Endothelial cell (in vitro differentiated cells): Measurements from ENCODE around the gene GATA1. TPM values are rescaled to one million over a fixed set of nuclear protein-coding genes. Genes with fewer than 3 reads are reported as not detected.

ENCODE experiments used
- DNase-seq: peaks from one replicate; pipeline ENCODE4 v3.0.0; 2021; ENCODE audit warnings: low spot score
- H3K27ac Mint-ChIP-seq: one replicate; pipeline ENCODE4 v1.8.0; 2021; ENCODE audit warnings: mixed read lengths, inconsistent platforms; ENCODE audit not compliant: unreplicated experiment
- H3K27me3 Mint-ChIP-seq: one replicate; pipeline ENCODE4 v1.8.0; 2021; ENCODE audit warnings: mild to moderate bottlenecking, moderate library complexity, mixed read lengths, inconsistent platforms; ENCODE audit not compliant: unreplicated experiment
- H3K36me3 Mint-ChIP-seq: one replicate; pipeline ENCODE4 v1.8.0; 2021; ENCODE audit warnings: mild to moderate bottlenecking, low read depth, mixed read lengths, inconsistent platforms; ENCODE audit not compliant: unreplicated experiment
- H3K4me1 Mint-ChIP-seq: one replicate; pipeline ENCODE4 v1.8.0; 2021; ENCODE audit warnings: mild to moderate bottlenecking, mixed read lengths, inconsistent platforms; ENCODE audit not compliant: unreplicated experiment
- H3K4me3 Mint-ChIP-seq: one replicate; pipeline ENCODE4 v1.8.0; 2021; ENCODE audit warnings: mild to moderate bottlenecking, mixed read lengths, inconsistent platforms; ENCODE audit not compliant: unreplicated experiment
- H3K9me3 Mint-ChIP-seq: one replicate; pipeline ENCODE4 v1.8.0; 2021; ENCODE audit warnings: mixed read lengths, inconsistent platforms; ENCODE audit not compliant: unreplicated experiment
- total RNA-seq: library from RNA; stranded (reverse); fragmentation: NEBNext Ultra II Directional; extraction: Animal tissue kit (Norgen Biotek cat#: 25700); gene quantifications from one replicate; pipeline ENCODE4 v1.2.1, GENCODE V29; 2021; ENCODE audit not compliant: unreplicated experiment
- TF ChIP-seq, protein P1 (sequence below): fragments of 200-600 bp; sonication (generic); IDR thresholded peaks from one replicate; pipeline ENCODE4 v1.5.0; 2021; ENCODE audit warnings: antibody characterized with exemption; ENCODE audit not compliant: unreplicated experiment

The GATA1 gene
- total RNA-seq, 1 donor from 2014 or later, result not detected

- Mint-ChIP-seq H3K36me3 (peaks cover 6% of the 10 kb centered on the region), H3K4me1 (peaks cover 13% of the 10 kb centered on the region), H3K27ac (peak within 1 kb of the TSS; percentile 48), H3K4me3 (peak within 1 kb of the TSS; percentile 92), H3K27me3 (peaks cover 14% of the 10 kb centered on the region), H3K9me3 (no peaks in the 10 kb centered on the region)
- TF ChIP-seq, protein P1, sequence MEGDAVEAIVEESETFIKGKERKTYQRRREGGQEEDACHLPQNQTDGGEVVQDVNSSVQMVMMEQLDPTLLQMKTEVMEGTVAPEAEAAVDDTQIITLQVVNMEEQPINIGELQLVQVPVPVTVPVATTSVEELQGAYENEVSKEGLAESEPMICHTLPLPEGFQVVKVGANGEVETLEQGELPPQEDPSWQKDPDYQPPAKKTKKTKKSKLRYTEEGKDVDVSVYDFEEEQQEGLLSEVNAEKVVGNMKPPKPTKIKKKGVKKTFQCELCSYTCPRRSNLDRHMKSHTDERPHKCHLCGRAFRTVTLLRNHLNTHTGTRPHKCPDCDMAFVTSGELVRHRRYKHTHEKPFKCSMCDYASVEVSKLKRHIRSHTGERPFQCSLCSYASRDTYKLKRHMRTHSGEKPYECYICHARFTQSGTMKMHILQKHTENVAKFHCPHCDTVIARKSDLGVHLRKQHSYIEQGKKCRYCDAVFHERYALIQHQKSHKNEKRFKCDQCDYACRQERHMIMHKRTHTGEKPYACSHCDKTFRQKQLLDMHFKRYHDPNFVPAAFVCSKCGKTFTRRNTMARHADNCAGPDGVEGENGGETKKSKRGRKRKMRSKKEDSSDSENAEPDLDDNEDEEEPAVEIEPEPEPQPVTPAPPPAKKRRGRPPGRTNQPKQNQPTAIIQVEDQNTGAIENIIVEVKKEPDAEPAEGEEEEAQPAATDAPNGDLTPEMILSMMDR, result no peak
- DNase-seq, result no peak
Measured at GRCh38 chrX:48835524-48836329, 49.3 kb downstream of the GATA1 start, which contains the start of gene PCSK1N. Gene PCSK1N (minus strand): TSS chrX:48835610. CDS start chrX:48835532, 78 bp downstream.

DNA sequence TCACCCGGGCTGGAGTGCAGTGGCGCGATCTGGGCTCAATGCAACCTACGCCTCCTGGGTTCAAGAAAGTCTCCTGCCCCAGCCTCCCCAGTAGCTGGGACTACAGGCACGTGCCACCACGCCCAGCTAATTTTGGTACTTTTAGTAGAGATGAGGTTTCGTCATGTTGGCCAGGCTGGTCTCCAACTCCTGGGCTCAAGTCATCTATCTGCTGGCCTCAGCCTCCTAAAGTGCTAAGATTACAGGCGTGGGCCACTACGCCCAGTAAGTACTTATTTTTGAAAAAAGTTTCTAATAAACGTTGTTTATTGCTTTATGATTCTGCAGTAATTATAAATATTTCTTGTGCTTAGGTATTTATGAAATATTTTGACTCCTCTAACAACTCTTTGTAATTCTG lies 53.3 kb downstream of the GATA1 start:
- Mint-ChIP-seq H3K27ac (no peak overlapping the region), H3K9me3 (no peaks in the 10 kb centered on the region), H3K27me3 (peaks cover 6% of the 10 kb centered on the region)

More for the DNA sequence above, 53.3 kb downstream of the GATA1 start:
- H3K36me3 Mint-ChIP-seq, result peaks cover 1% of the 10 kb centered on the region
- DNase-seq, result no peak
- TF ChIP-seq, protein P1, result no peak
- no peak overlapping the region for H3K4me3 Mint-ChIP-seq
- peaks cover 5% of the 10 kb centered on the region for H3K4me1 Mint-ChIP-seq

Other genes starting within 250 kb of the GATA1 start
- gene TBC1D25, start 246.9 kb upstream of the GATA1 start, total RNA-seq, result 12.5 TPM
- gene RBM3, start 212.1 kb upstream of the GATA1 start, total RNA-seq, result 252 TPM
- 73.8 TPM for gene WDR13, start 189.1 kb upstream of the GATA1 start, total RNA-seq
- gene WAS, start 102.8 kb upstream of the GATA1 start, total RNA-seq, result 2.7 TPM
- gene SUV39H1, start 89.9 kb upstream of the GATA1 start, total RNA-seq, result 6.8 TPM
- not detected for gene GLOD5, start 24.8 kb upstream of the GATA1 start, total RNA-seq
- 122 TPM for gene HDAC6, start 15.5 kb downstream of the GATA1 start, total RNA-seq
- not detected for gene ERAS, start 39.9 kb downstream of the GATA1 start, total RNA-seq
- gene PCSK1N, start 49.0 kb downstream of the GATA1 start, total RNA-seq, result 2.0 TPM
- gene TIMM17B, start 111.2 kb downstream of the GATA1 start, total RNA-seq, result 70.6 TPM
- 80.1 TPM for gene PQBP1, start 111.3 kb downstream of the GATA1 start, total RNA-seq
- 27.2 TPM for gene SLC35A2, start 125.1 kb downstream of the GATA1 start, total RNA-seq
- 7.0 TPM for gene PIM2, start 132.4 kb downstream of the GATA1 start, total RNA-seq
- 48.8 TPM for gene OTUD5, start 171.0 kb downstream of the GATA1 start, total RNA-seq
- 6.0 TPM for gene KCND1, start 185.3 kb downstream of the GATA1 start, total RNA-seq
- 63.6 TPM for gene GRIPAP1, start 215.7 kb downstream of the GATA1 start, total RNA-seq